SK-N-SH (cell line): ENCODE measurements around the gene ARHGEF4. TPM values are rescaled to one million over a fixed set of nuclear protein-coding genes. Genes with fewer than 3 reads are reported as not detected.

Source experiments
- CTCF ChIA-PET: fragments of 300-600, 350-600 bp; formaldehyde crosslinking; extraction: SDS; loops from one replicate; lab custom pipeline; 2021; lab: Yijun Ruan, JAX
- POLR2A ChIA-PET: fragments of 350-600 bp; sonication (Branson Sonifier 250); formaldehyde crosslinking; extraction: SDS; loops from one replicate; lab custom pipeline; 2020; ENCODE audit warnings: antibody characterized with exemption, inconsistent platforms; lab: Yijun Ruan, JAX
- DNase-seq: peaks from one replicate; pipeline ENCODE4 v3.0.0; 2012
- H2AFZ ChIP-seq: fragments of 200-600 bp; sonication (generic); 2 replicates; pipeline ENCODE4 v1.8.1; 2016; ENCODE audit warnings: antibody characterized with exemption, mild to moderate bottlenecking, low read depth
- H3F3A ChIP-seq: fragments of 200-600 bp; sonication (generic); replicated peaks from 2 replicates; pipeline ENCODE3; 2016; ENCODE audit warnings: antibody characterized with exemption, mild to moderate bottlenecking; ENCODE audit not compliant: insufficient read depth
- H3K27ac ChIP-seq, 2 experiments: fragments of 200-500 bp in 1 of 2; fragments of 200-600 bp in 1 of 2; sonication (Bioruptor generic) in 1 of 2; sonication (generic), shearing (Covaris generic) in 1 of 2; 2 replicates each; pipeline versions ENCODE4 v1.5.1 to v1.6.1; 2014 to 2016; ENCODE audit warnings: low read depth in 2 of 2, inconsistent platforms in 1 of 2, low read length in 1 of 2, mild to moderate bottlenecking in 1 of 2, mixed read lengths in 1 of 2
- H3K27me3 ChIP-seq: fragments of 200-600 bp; sonication (generic), shearing (Covaris generic); 2 replicates; pipeline ENCODE4 v1.6.1; 2016; ENCODE audit warnings: mixed run types; ENCODE audit not compliant: insufficient read depth
- H3K36me3 ChIP-seq, 2 experiments: fragments of 200-500 bp in 1 of 2; fragments of 200-600 bp in 1 of 2; sonication (Bioruptor generic) in 1 of 2; sonication (generic) in 1 of 2; replicated peaks in 1 of 2; 2 replicates each; pipeline versions ENCODE3 to v1.5.1; 2014 to 2016; ENCODE audit warnings: low read length in 1 of 2, mild to moderate bottlenecking in 1 of 2; ENCODE audit not compliant: insufficient read depth in 2 of 2, control insufficient read depth in 1 of 2
- H3K4me1 ChIP-seq, 2 experiments: fragments of 200-500 bp in 1 of 2; fragments of 200-600 bp in 1 of 2; sonication (Bioruptor generic) in 1 of 2; sonication (generic), shearing (Covaris generic) in 1 of 2; 2 replicates each; pipeline versions ENCODE4 v1.5.1 to v1.6.1; 2014 to 2016; ENCODE audit warnings: low read depth in 1 of 2, low read length in 1 of 2, mixed run types in 1 of 2; ENCODE audit not compliant: insufficient read depth in 2 of 2, control insufficient read depth in 1 of 2
- H3K4me2 ChIP-seq: fragments of 200-600 bp; sonication (generic), shearing (Covaris generic); 2 replicates; pipeline ENCODE4 v1.6.1; 2017; ENCODE audit warnings: mixed run types
- H3K4me3 ChIP-seq, 2 experiments: fragments of 200-500 bp in 1 of 2; fragments of 200-600 bp in 1 of 2; sonication (Bioruptor generic) in 1 of 2; sonication (generic), shearing (Covaris generic) in 1 of 2; 2 replicates each; pipeline versions ENCODE4 v1.5.1 to v1.8.1; 2014 to 2016; ENCODE audit warnings: low read depth in 2 of 2, inconsistent platforms in 1 of 2, low read length in 1 of 2, mild to moderate bottlenecking in 1 of 2, mixed read lengths in 1 of 2, moderate library complexity in 1 of 2
- H3K79me2 ChIP-seq: fragments of 200-600 bp; sonication (generic); 2 replicates; pipeline ENCODE4 v1.8.1; 2017; ENCODE audit warnings: mild to moderate bottlenecking; ENCODE audit not compliant: insufficient read depth
- H3K9ac ChIP-seq: fragments of 200-600 bp; sonication (generic); 2 replicates; pipeline ENCODE4 v1.6.1; 2017; ENCODE audit warnings: mixed run types
- H3K9me2 ChIP-seq: fragments of 200-600 bp; sonication (generic); 2 replicates; pipeline ENCODE4 v1.6.1; 2017; ENCODE audit warnings: mixed run types
- H3K9me3 ChIP-seq: fragments of 200-600 bp; sonication (generic); 2 replicates; pipeline ENCODE4 v1.6.1; 2017; ENCODE audit warnings: mixed run types, mild to moderate bottlenecking, moderate library complexity
- H4K20me1 ChIP-seq: fragments of 200-600 bp; sonication (generic); 2 replicates; pipeline ENCODE4 v1.6.1; 2017; ENCODE audit warnings: mild to moderate bottlenecking, mixed run types; ENCODE audit not compliant: insufficient read depth
- CTCF ChIP-seq: fragments of 200-600 bp; sonication (generic); IDR thresholded peaks from 2 replicates; pipeline ENCODE4 v1.6.1; 2017; ENCODE audit warnings: antibody characterized with exemption, mild to moderate bottlenecking, moderate library complexity
- ELF1 ChIP-seq: IDR thresholded peaks from 2 replicates; pipeline ENCODE4 v1.4.0; 2012
- EP300 ChIP-seq, 2 experiments: IDR thresholded peaks; 2 replicates each; pipeline versions ENCODE4 v1.4.0 to v1.6.1; 2012; ENCODE audit warnings: borderline replicate concordance in 1 of 2, low read depth in 1 of 2, low read length in 1 of 2
- EZH2phosphoT487 ChIP-seq: fragments of 200-600 bp; sonication (generic); IDR thresholded peaks from 2 replicates; pipeline ENCODE4 v1.6.1; 2017; ENCODE audit warnings: low read depth, mixed run types, mild to moderate bottlenecking, antibody characterized with exemption, moderate library complexity, borderline replicate concordance
- FOXM1 ChIP-seq: IDR thresholded peaks from 2 replicates; pipeline ENCODE4 v1.4.0; 2012; ENCODE audit warnings: low read depth, mild to moderate bottlenecking
- GATA2 ChIP-seq: sonication (generic); formaldehyde crosslinking; IDR thresholded peaks from 2 replicates; pipeline ENCODE4 v1.5.0; 2020; ENCODE audit warnings: mild to moderate bottlenecking, missing genetic modification reagents
- IRF3 ChIP-seq: fragments of 150-350 bp; IDR thresholded peaks from 2 replicates; pipeline ENCODE4 v1.6.1; 2016; ENCODE audit warnings: mild to moderate bottlenecking, low read depth, low read length
- MAX ChIP-seq: IDR thresholded peaks from 2 replicates; pipeline ENCODE4 v1.4.0; 2012; ENCODE audit warnings: low read depth
- MEF2A ChIP-seq: IDR thresholded peaks from 2 replicates; pipeline ENCODE4 v1.4.0; 2012; ENCODE audit warnings: low read depth, borderline replicate concordance
- PBX3 ChIP-seq: IDR thresholded peaks from 2 replicates; pipeline ENCODE4; 2012
- RCOR1 ChIP-seq: fragments of 150-350 bp; IDR thresholded peaks from 2 replicates; pipeline ENCODE4 v1.6.1; 2017; ENCODE audit warnings: antibody characterized with exemption, low read length
- TEAD4 ChIP-seq: IDR thresholded peaks from 2 replicates; pipeline ENCODE4 v1.4.0; 2012; ENCODE audit warnings: mild to moderate bottlenecking, borderline replicate concordance; ENCODE audit not compliant: insufficient read depth
- USF1 ChIP-seq: IDR thresholded peaks from 2 replicates; pipeline ENCODE4 v1.4.0; 2012; ENCODE audit warnings: low read depth, borderline replicate concordance
- ZBTB33 ChIP-seq: IDR thresholded peaks from 2 replicates; pipeline ENCODE4 v1.4.0; 2012; ENCODE audit warnings: low read depth, borderline replicate concordance
- WGBS: methylation state at CpG from one replicate; pipeline ENCODE4 v1.1.6; 2017; ENCODE audit warnings: low lambda C conversion rate; 5-methylcytosine and 5-hydroxymethylcytosine counted together
- polyA plus RNA-seq, 3 experiments: library from polyadenylated mRNA; depleted of rRNA; stranded (reverse); fragments of >200 nt; gene quantifications; 2 replicates each; pipeline ENCODE4 v1.2.3, GENCODE V29; 2012

ARHGEF4 gene
- polyA plus RNA-seq, 1 of the 3 experiments (the other 2 are of a cell fraction) = 2.3 TPM

- POLR2A ChIA-PET = no interaction called here
- H3K4me2 ChIP-seq = no peak overlapping the region
- no peaks in the 10 kb centered on the region for H3K9me2 ChIP-seq
- no peak overlapping the region for H3K9ac ChIP-seq
- CTCF ChIA-PET = no interaction called here
- H2AFZ ChIP-seq = no peak overlapping the region
- WGBS = 95% methylated on average over 5 of the region's 7 CpGs
- H3K9me3 ChIP-seq = no peaks in the 10 kb centered on the region
- H4K20me1 ChIP-seq = peaks cover 51% of the 10 kb centered on the region
- no peaks in the 10 kb centered on the region for H3K27me3 ChIP-seq
- no peak overlapping the region for H3K27ac ChIP-seq
- TF ChIP-seq USF1 (no peak), PBX3 (no peak), RCOR1 (no peak), IRF3 (no peak), ELF1 (no peak), GATA2 (CRISPR knock-in tag) (no peak), TEAD4 (no peak), ZBTB33 (no peak), FOXM1 (no peak), EP300 (IDR thresholded peaks at IDR 0.05; ENCODE audit: borderline replicate concordance in 1 of 2, low read depth in 1 of 2, low read length in 1 of 2) (no peak), EZH2phosphoT487 (no peak), MEF2A (no peak), MAX (no peak), CTCF (no peak)
- no peak overlapping the region for H3K4me3 ChIP-seq
- DNase-seq = no peak
- H3K36me3 ChIP-seq = peaks cover 49 to 75% of the 10 kb centered on the region in 2 experiments
- H3F3A ChIP-seq = no peaks in the 10 kb centered on the region
- H3K79me2 ChIP-seq = peaks cover 40% of the 10 kb centered on the region
- peaks cover 0 to 40% of the 10 kb centered on the region in 2 experiments; a peak in 1 of 4 replicates for H3K4me1 ChIP-seq
Measured at GRCh38 chr2:131049150-131049718, 212.5 kb downstream of the ARHGEF4 start.
